GM19452 (cell line): ENCODE measurements around the gene PHIP.
A peak's percentile ranks its signal among the peaks of the same experiment; 100 is the strongest.

Experiments
- ATAC-seq: cut with Tn5 transposase; IDR thresholded peaks from one replicate; pipeline ENCODE4 v1.9.1; 2021; ENCODE audit not compliant: unreplicated experiment

PHIP gene

GRCh38 chr6:79071547-79071946 is 6.5 kb downstream of the PHIP start:
- no peak for ATAC-seq

DNA sequence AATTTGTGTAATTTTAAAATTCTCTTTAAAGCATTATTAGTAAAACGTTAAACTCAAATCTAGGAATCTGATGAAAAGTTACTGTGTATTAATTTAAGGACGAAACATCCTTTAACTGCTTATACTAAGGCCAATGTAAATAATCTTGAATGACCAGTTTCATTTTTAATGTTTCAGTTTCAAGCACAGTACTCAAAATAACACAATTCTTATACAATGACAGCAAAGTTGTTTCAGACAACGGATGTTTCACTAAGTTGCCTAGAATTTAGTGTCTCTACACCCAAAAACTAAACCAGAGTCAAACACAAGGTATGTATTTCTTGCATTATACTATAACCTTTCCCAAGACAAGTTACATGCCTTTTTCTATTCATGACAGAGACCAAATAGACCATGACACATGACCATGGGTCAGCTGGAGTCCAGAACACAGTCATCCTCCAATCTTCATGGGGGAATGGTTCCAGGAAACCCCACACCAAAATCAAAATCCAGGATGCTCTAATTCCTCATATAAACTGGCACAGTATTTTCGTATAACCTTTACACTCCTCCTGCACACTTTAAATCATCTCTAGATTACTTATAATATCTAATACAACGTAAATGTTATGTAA is 7.7 kb downstream of the PHIP start:
- peak; percentile 73 for ATAC-seq

DNA sequence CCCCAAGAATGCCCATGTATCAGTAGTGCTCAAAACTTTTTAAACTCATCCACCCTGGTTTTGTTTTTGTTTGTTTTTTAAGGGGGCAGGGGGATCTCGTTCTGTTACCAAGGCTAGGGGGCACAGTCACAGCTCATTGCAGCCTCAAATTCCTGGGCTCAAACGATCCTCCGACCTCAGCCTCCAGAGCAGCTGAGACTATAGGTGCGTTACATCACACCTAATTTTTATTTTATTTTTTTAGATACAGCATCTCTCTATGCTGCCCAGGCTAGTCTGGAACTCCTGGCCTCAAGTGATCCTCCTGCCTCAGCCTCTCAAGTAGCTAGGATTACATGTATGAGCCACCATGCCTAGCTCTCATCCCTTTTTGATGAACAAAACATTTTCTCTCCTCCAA is 11.2 kb downstream of the PHIP start:
- ATAC-seq, result no peak

DNA sequence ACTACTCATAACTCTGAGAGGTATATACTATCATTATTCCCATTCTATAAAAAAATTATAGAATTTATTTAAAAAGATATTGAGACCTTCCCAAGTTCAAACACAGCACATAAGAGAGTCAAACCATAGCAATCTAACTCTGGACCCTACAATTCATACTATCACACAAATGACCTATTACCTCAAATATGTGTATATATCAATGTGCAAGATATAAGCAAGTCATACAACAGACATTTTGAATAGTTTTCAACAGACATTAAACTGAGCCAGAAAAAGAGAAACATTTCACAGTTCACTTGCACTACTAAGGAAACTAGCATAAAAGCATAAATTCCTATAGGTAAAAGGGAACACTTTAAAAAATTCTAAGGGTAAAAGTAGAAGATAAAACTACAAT is 11.7 kb downstream of the PHIP start:
- ATAC-seq, result no peak

DNA sequence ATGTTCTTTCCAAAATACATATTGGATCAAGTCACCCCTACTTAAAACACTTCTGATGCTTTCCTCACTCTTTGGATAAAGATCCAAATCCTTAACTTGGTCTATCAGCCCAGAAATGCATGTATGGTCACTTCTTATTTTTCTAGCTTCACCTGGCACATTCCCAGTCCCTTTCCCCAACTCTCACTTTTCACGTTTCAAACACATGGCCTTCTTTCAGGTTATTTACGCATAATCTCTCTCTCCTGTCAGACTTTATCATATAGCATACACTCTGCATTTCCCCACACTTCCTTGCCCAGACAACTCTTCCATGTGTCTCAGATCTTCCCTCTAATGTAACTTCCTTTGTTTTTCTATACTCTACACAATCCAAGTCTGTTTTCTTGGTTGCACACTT is 12.8 kb downstream of the PHIP start:
- ATAC-seq, result no peak

DNA sequence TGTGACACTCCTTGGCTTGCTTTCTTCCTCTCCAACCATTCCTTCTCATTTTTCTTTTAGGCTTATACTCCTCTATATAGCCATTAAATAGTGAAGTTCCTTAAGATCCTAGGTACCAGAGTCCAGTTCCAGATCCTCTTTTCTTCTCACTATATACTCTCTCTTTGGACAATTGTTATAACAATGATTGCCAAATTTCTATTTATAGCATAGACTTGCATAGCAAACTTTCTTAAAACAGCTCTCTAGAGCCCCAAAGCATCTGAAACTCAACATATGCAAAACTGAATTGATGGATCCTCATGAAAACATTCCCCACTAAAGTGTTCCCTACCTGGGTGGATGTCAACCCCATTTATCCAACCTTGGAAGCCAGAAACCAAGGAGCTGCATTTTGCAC is 13.4 kb downstream of the PHIP start:
- ATAC-seq, result peak; percentile 67

- no peak for ATAC-seq
Observed at GRCh38 chr6:79062708-79063107, 15.3 kb downstream of the PHIP start.

DNA sequence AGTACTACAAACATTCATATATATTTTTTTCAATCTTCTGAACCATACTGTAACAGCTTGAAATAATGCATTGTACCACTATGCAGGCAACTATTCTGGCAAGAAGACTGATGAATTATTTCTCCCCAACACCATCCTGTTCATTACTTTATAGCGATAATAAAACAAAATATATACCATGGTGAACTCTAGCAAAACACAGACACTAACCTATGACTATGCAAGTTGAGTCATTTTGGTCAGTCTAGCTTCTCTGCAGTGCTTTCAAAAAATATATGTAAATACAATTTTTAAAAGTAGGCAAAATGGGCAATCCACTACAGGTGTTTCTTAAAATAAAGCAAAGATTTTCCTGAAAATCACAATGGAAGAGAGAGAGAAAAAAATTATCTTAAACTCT is 20.3 kb downstream of the PHIP start:
- no peak for ATAC-seq

GRCh38 chr6:79056226-79056625 is 21.8 kb downstream of the PHIP start:
- no peak for ATAC-seq

DNA sequence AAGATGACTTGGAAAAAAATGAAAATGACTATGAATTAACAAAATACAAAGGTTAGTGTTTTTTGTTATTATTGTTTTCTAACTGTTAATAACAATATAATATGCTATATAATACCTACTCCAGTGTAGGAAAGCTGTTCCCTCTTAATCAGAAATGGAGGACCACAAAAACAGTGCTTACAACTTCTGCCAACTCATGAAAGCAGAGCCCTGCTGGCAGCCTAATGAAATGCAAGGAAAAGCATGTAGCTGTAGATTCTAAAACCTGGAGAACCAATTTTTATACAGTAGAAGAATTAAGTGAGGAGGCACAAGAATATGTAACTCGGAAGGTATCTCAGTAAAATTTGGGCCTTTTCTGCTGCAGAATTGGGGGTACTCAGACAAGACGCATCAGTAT is 29.4 kb downstream of the PHIP start:
- ATAC-seq, result no peak

- no peak for ATAC-seq
Observed at GRCh38 chr6:79047072-79047471, 31.0 kb downstream of the PHIP start.

DNA sequence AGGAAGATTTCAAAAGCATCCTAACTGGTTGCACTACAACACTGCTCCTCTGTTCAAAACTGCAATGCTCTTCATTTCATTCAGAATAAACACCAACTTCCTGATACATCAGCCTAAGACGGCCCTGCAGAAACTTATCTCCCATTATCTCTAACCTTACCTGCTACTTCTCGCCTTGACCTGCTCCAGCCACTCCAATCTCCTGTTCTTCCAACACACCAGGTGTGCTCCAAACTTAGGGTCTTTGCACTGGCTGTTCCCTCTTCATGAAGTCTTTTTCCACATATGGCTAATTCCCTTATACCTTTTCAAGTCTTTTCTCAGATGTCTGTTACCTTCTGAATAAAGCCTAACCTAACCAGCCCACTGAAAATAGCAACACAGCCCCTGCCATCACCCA is 32.1 kb downstream of the PHIP start:
- no peak for ATAC-seq

- ATAC-seq, result no peak
Observed at GRCh38 chr6:79042799-79043126, 35.3 kb downstream of the PHIP start.

DNA sequence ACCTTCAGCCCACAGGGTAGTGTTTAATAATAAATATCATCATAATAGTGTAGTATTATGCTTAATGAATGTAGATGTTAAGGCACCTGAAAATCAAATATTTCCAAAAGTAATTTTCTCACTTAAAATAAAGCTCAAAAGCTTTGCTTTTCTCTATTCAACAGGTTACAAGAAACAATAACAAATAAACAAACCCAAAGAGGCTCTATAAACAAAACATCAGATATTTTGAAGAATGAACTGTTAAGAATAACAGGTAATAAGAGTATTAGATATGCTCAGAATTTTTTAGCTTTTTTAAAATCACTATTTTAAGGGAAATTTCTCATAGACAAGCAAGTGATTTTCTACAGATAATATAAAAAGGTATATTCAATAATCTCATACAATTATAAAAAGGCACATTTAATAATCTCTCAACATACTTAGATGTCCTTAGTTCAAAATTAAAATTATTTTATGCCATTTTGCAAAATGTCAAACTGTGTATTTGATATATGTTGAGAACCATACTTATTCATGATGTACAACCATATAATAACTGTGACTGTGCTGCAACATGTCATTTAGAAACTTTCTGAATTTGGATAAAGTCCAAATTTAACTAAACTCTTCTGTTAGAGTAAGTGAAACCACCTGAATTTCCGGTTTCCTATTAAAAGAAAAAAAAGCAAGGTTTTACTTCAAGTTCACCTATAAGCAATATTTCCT is 35.8 kb downstream of the PHIP start:
- peak; percentile 67 for ATAC-seq

- peak; percentile 73 for ATAC-seq
Observed at GRCh38 chr6:79040083-79040482, 38.0 kb downstream of the PHIP start.

GRCh38 chr6:79038061-79038460 is 40.0 kb downstream of the PHIP start:
- ATAC-seq, result no peak

GRCh38 chr6:79034865-79035264 is 43.2 kb downstream of the PHIP start:
- peak; percentile 66 for ATAC-seq

GRCh38 chr6:79033279-79033678 is 44.8 kb downstream of the PHIP start:
- no peak for ATAC-seq

- no peak for ATAC-seq
Observed at GRCh38 chr6:79031821-79032590, 46.0 kb downstream of the PHIP start.

DNA sequence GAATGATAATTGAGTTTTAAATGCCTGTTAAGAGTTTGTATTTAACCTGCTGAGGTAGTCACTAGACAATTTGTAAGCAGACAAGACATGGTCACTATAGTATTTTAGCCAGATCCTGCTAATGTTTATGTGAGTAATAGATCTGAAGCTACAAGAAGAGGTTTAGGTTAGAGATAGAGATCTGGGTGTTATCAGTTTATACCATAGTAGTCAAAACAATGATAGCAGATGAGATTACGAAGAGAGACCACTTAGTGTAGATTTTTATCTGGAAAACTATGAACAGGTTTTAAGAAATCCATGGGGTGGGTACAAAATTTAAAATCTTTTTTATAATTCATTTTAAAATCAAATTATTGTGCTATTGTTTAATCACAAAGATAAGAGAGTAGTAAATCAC is 47.5 kb downstream of the PHIP start:
- ATAC-seq, result no peak

DNA sequence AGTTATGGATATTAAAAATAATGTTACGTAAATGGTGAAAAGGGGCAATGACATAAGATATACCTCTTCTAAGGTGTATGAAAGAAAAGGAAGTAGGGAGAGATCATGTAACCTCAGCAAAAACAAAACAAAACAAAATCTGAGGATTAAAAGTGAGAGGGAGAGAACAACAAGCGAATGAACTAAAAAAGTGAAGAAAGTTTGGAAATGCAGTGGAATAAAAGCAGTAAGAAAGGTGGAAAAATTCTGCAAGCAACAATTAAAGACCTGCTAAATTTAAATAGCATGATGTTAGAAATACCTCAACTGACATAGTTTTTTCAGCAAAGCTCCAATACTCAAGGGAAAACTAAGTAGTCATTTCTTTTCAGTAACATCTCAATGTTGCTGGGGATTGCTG is 48.0 kb downstream of the PHIP start:
- ATAC-seq, result no peak

DNA sequence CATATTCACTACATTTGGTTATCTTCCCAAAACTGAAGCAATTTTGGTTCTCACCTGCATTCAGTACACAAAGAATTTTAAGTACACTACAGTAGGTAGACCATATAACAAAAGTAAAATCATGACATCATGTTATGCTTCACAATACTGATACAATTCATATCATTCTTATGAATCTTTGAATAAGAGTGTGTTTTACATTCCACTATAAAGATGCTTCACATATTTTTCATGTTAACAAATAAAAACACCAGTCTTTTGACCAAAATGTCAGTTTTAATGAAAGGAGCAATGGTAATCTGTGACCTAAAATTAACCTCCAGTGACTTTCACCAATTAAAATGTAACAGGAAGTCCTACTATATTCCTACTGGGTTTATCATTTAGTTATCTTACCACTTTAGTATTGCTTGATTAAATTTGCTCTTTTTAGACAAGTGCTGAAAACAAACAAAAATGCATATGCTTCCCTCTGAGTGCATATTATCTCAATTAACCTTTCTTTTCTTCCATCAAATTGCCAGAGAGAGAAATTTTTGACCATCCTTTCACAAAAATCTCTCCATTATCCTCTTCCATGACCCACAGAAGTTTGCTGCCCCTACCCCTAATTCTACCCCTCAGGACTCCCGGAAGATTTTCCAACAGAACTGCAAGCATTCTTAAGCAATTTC is 49.3 kb downstream of the PHIP start:
- no peak for ATAC-seq
